Measurements from ENCODE around the gene POLE3. TPM values are rescaled to one million over a fixed set of nuclear protein-coding genes. Genes with fewer than 3 reads are reported as not detected.
"Not testable (repeated sequence)": the region's sequence is repeated elsewhere in the genome, so short reads cannot be mapped to it uniquely, and the experiment has no call there.

Gene POLE3
- total RNA-seq, 1 donor from 2014 or later, result 71.0 TPM

DNA sequence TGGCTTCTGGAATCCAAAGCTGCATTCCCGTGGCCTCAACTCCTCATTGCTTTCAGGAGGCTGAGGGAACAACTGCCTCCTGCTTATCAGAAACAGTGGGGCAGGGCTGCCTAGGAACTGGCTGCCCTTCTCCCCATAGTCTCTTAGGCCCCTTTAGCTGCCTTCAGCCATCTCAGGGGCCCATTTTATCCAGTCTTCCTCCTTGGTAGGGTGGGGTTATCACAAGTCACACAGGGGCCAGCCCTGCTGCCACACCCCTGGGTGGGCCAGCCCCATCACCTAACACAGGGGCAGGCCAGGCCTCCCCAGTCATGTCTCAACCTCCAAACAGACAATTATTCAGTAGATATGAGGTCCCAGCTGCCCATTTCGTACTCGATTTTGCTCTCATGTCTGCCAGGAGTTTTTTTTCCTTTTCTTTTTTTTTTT lies 13.3 kb downstream of the POLE3 start:
- intact Hi-C loops (cut with micrococcal nuclease), result no loop called here
- H3K4me3 Mint-ChIP-seq (ENCODE audit: low read depth), result no peak overlapping the region
- H3K36me3 Mint-ChIP-seq (ENCODE audit: low read depth), result peaks cover 5% of the 10 kb centered on the region
- H3K4me1 Mint-ChIP-seq (ENCODE audit: low read depth), result peaks cover 20% of the 10 kb centered on the region
- DNase-seq (ENCODE audit: low spot score), result no peak
- H3K9me3 Mint-ChIP-seq, result no peaks in the 10 kb centered on the region
- no peak overlapping the region for H3K27ac Mint-ChIP-seq
- H3K27me3 Mint-ChIP-seq (ENCODE audit: low read depth), result no peaks in the 10 kb centered on the region

DNA sequence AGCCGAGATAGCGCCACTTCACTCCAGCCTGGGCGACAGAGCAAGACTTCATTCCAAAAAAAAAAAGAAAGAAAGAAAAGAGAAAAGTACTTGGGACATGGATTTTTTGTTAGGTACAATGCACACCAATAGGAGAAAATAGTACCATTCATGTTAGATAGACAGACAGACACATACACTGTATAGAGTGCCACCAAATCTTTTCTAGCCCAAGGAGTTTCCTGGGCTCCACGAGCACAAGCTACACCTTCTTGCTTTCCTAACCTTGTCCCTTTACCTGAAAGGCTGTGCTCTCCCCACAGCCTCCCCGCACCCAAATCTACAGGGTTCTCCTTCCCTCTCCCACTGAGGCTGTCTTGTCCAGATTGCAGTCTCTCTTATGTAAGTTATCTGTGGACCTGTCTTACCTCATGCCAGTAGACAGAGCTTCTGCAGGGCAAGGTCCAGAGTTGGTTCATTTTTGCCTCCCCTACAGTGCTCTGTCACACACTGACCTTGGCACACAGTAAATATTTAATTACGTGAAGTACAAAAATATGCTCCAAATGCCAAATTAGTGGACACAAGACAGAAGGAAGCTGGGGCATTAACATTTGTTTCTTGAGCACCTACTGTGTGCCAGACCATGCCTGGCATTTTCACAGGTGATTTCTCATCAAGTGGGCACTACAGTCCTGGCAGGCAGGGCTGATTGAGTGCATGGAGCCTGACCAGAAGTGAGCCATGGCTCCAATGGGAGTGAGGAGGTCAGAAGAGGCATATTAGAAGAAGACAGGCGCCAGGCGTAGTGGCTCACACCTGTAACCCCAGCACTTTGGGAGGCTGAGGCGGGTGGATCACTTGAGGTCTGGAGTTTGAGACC lies 15.2 kb downstream of the POLE3 start:
- peaks cover 17% of the 10 kb centered on the region for H3K36me3 Mint-ChIP-seq (ENCODE audit: low read depth)
- H3K9me3 Mint-ChIP-seq, result no peaks in the 10 kb centered on the region
- intact Hi-C loops (cut with micrococcal nuclease), result no loop called here
- peaks cover 14% of the 10 kb centered on the region for H3K4me1 Mint-ChIP-seq (ENCODE audit: low read depth)
- no peaks in the 10 kb centered on the region for H3K27me3 Mint-ChIP-seq (ENCODE audit: low read depth)
- no peak overlapping the region for H3K4me3 Mint-ChIP-seq (ENCODE audit: low read depth)
- no peak overlapping the region for H3K27ac Mint-ChIP-seq
- no peak for DNase-seq (ENCODE audit: low spot score)

GRCh38 chr9:113393281-113393680 lies 17.2 kb downstream of the POLE3 start:
- Mint-ChIP-seq H3K9me3 (no peaks in the 10 kb centered on the region), H3K4me1 (ENCODE audit: low read depth) (peaks cover 1% of the 10 kb centered on the region), H3K4me3 (ENCODE audit: low read depth) (no peak overlapping the region), H3K27me3 (ENCODE audit: low read depth) (no peaks in the 10 kb centered on the region), H3K27ac (no peak overlapping the region), H3K36me3 (ENCODE audit: low read depth) (peaks cover 22% of the 10 kb centered on the region)
- intact Hi-C loops (cut with micrococcal nuclease), result no loop called here
- DNase-seq (ENCODE audit: low spot score), result no peak

DNA sequence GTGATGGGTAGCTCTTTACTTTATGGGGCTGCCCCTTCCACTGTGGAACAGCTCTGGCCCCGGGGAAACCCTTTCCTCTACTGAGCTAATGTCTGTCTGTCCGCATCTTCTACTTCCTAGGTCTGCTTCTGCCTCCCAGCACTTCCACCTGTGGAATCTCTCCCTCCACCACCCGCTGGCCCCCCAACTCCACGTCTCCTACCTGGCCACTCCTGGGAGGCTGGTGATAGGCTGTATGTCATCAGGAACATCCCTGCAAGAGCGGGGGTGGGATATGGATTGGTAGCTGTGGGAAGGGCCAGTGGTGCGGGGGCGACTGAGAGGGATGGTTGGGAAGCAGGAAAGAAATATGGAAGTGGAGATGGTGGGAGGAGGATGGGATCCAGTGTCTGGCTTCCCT lies 18.6 kb downstream of the POLE3 start:
- no peak overlapping the region for H3K4me3 Mint-ChIP-seq (ENCODE audit: low read depth)
- H3K9me3 Mint-ChIP-seq, result no peaks in the 10 kb centered on the region
- no peak overlapping the region for H3K27ac Mint-ChIP-seq
- no peak for DNase-seq (ENCODE audit: low spot score)
- H3K36me3 Mint-ChIP-seq (ENCODE audit: low read depth), result peaks cover 33% of the 10 kb centered on the region
- intact Hi-C loops (cut with micrococcal nuclease), result no loop called here
- no peaks in the 10 kb centered on the region for H3K27me3 Mint-ChIP-seq (ENCODE audit: low read depth)
- no peaks in the 10 kb centered on the region for H3K4me1 Mint-ChIP-seq (ENCODE audit: low read depth)

- no peaks in the 10 kb centered on the region for H3K27me3 Mint-ChIP-seq (ENCODE audit: low read depth)
- no peak for DNase-seq (ENCODE audit: low spot score)
- no peaks in the 10 kb centered on the region for H3K4me1 Mint-ChIP-seq (ENCODE audit: low read depth)
- no peak overlapping the region for H3K4me3 Mint-ChIP-seq (ENCODE audit: low read depth)
- no peak overlapping the region for H3K27ac Mint-ChIP-seq
- intact Hi-C loops (cut with micrococcal nuclease), result no loop called here
- no peaks in the 10 kb centered on the region for H3K9me3 Mint-ChIP-seq
- H3K36me3 Mint-ChIP-seq (ENCODE audit: low read depth), result peaks cover 41% of the 10 kb centered on the region
Observed at GRCh38 chr9:113390192-113390960, 20.1 kb downstream of the POLE3 start.

DNA sequence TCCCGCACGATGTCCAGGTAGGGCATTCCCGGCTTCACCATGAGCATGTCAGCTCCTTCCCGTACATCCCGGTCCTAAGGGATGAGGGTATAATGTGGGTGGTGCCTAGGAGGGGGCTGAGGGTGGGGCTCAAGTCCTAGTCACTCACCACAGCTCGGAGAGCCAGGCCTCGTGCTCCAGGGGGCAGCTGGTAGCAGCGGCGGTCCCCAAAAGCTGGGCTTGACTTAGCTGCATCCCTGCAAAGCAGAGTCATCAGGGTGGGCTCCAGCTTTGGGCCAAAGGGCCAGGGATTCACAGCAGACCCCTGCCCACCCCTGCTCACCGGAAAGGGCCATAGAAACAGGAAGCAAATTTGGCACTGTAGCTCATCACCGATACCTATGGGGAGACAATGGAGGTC lies 21.0 kb downstream of the POLE3 start:
- no peak for DNase-seq (ENCODE audit: low spot score)
- Mint-ChIP-seq H3K36me3 (ENCODE audit: low read depth) (peaks cover 37% of the 10 kb centered on the region), H3K4me3 (ENCODE audit: low read depth) (no peak overlapping the region), H3K27ac (no peak overlapping the region), H3K9me3 (no peaks in the 10 kb centered on the region), H3K27me3 (ENCODE audit: low read depth) (no peaks in the 10 kb centered on the region), H3K4me1 (ENCODE audit: low read depth) (no peaks in the 10 kb centered on the region)
- intact Hi-C loops (cut with micrococcal nuclease), result no loop called here

- Mint-ChIP-seq H3K27ac (no peak overlapping the region), H3K4me1 (ENCODE audit: low read depth) (no peaks in the 10 kb centered on the region), H3K4me3 (ENCODE audit: low read depth) (no peak overlapping the region), H3K27me3 (ENCODE audit: low read depth) (no peaks in the 10 kb centered on the region), H3K9me3 (no peaks in the 10 kb centered on the region), H3K36me3 (ENCODE audit: low read depth) (peaks cover 37% of the 10 kb centered on the region)
- intact Hi-C loops (cut with micrococcal nuclease), result no loop called here
- no peak for DNase-seq (ENCODE audit: low spot score)
Observed at GRCh38 chr9:113388833-113389232, 21.6 kb downstream of the POLE3 start.

DNA sequence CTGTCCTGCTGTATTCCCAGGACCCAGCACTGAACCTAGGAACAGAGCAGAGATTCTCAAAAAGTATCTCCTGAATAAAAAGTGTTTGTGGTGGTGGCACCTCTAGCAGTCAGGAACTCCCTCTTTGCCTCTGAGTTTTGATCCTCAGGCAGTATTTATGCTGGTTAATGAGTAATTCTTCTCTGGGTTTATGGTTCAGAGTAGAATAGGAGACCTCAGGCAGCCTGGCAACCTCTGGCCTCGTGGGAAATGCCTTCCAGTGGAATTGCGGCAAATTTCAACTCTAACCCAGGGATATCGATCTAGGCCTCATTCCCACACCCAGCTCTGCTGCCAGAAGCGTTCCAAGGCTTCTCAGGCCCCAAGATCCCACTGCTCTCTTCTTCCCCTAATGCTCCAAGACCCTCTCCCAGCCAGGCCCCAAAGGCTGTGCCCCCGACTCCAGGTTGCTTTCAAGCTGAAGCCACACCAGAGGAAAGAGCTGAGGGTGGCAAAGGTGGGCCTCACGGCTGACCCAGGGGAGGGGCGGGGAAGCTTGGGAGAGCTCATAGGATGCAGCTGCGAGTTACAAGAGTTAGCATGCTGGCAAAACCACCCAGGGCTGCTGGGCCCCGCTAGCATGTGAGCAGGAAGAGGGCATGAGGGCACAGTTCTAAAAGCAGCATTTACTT lies 22.8 kb downstream of the POLE3 start:
- no peak overlapping the region for H3K4me3 Mint-ChIP-seq (ENCODE audit: low read depth)
- no peaks in the 10 kb centered on the region for H3K4me1 Mint-ChIP-seq (ENCODE audit: low read depth)
- peaks cover 37% of the 10 kb centered on the region for H3K36me3 Mint-ChIP-seq (ENCODE audit: low read depth)
- intact Hi-C loops (cut with micrococcal nuclease), result no loop called here
- DNase-seq (ENCODE audit: low spot score), result no peak
- no peaks in the 10 kb centered on the region for H3K27me3 Mint-ChIP-seq (ENCODE audit: low read depth)
- H3K9me3 Mint-ChIP-seq, result no peaks in the 10 kb centered on the region
- H3K27ac Mint-ChIP-seq, result no peak overlapping the region

GRCh38 chr9:113386571-113387393 lies 23.7 kb downstream of the POLE3 start:
- Mint-ChIP-seq H3K36me3 (ENCODE audit: low read depth) (peaks cover 33% of the 10 kb centered on the region), H3K27ac (no peak overlapping the region), H3K9me3 (no peaks in the 10 kb centered on the region), H3K27me3 (ENCODE audit: low read depth) (no peaks in the 10 kb centered on the region), H3K4me1 (ENCODE audit: low read depth) (no peaks in the 10 kb centered on the region), H3K4me3 (ENCODE audit: low read depth) (no peak overlapping the region)
- intact Hi-C loops (cut with micrococcal nuclease), result no loop called here
- DNase-seq (ENCODE audit: low spot score), result no peak

DNA sequence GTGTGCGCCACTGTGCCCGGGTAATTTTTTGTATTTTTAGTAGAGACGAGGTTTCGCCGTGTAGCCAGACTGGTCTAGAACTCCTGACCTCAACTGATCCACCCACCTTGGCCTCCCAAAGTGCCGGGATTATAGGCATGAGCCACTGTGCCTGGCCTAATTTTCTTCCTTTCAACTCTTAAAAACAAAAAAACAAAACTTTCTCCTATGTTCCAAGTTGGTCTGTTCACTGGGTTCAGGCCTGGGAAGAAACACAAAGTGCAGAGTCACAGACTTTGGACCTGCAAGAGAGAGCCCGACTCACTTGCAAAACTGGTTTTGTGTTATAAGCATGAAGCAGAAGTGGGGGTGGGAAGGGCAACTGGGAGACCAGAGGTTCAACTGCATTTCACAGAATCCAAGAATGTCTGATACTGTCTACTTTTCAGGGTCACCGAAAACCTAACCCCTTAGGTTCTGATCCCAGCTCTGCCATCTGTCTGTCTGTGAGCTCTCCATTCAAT lies 28.5 kb downstream of the POLE3 start:
- Mint-ChIP-seq H3K4me3 (ENCODE audit: low read depth) (no peak overlapping the region), H3K4me1 (ENCODE audit: low read depth) (no peaks in the 10 kb centered on the region), H3K27ac (no peak overlapping the region), H3K9me3 (no peaks in the 10 kb centered on the region), H3K27me3 (ENCODE audit: low read depth) (no peaks in the 10 kb centered on the region), H3K36me3 (ENCODE audit: low read depth) (peaks cover 10% of the 10 kb centered on the region)
- DNase-seq (ENCODE audit: low spot score), result no peak
- intact Hi-C loops (cut with micrococcal nuclease), result no loop called here

DNA sequence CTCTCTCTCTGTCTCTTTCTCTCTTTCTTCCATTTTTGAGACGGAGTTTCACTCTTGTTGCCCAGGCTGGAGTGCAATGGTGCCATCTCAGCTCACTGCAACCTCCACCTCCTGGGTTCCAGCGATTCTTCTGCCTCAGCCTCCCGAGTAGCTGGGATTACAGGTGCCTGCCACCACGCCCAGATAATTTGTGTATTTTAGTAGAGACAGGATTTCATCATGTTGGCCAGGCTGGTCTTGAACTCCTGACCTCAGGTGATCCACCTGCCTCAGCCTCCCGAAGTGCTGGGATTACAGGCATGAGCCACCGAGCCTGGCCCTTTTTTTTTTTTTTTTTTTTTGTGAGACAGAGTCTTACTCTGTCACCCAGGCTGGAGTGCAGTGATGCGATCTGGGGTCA lies 29.0 kb downstream of the POLE3 start:
- H3K27ac Mint-ChIP-seq; DNase-seq (ENCODE audit: low spot score); H3K9me3 Mint-ChIP-seq; H3K4me1 Mint-ChIP-seq (ENCODE audit: low read depth); H3K36me3 Mint-ChIP-seq (ENCODE audit: low read depth); H3K27me3 Mint-ChIP-seq (ENCODE audit: low read depth); H3K4me3 Mint-ChIP-seq (ENCODE audit: low read depth); intact Hi-C loops (cut with micrococcal nuclease): not testable (repeated sequence)

DNA sequence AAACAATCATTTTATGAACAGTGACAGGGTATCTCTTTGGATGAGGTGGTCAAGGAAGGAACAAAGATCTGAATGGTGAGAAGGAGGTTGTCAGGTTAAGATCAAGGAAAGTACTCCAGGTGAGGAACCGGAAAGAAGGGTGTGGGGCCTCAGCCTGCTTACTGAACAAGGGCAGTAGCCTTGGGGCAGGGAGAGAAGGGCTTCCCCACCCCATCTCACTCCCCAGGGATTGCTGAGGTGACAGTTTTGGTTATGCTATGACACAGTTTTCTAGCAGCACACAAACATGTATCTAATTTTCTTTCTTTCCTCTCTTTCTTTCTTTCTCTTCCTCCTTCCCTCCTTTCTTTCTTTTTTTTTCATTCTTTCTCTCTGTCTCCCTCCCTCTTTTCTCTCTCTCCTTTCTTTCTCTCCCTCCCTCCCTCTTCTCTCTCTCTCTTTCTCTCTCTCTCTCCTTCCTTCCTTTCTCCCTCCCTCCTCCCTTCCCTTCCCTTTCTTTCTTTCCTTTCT lies 29.6 kb downstream of the POLE3 start:
- H3K27ac Mint-ChIP-seq, result no peak overlapping the region
- H3K4me1 Mint-ChIP-seq (ENCODE audit: low read depth), result no peaks in the 10 kb centered on the region
- no peak for DNase-seq (ENCODE audit: low spot score)
- no peaks in the 10 kb centered on the region for H3K27me3 Mint-ChIP-seq (ENCODE audit: low read depth)
- no peak overlapping the region for H3K4me3 Mint-ChIP-seq (ENCODE audit: low read depth)
- intact Hi-C loops (cut with micrococcal nuclease), result no loop called here
- H3K9me3 Mint-ChIP-seq, result no peaks in the 10 kb centered on the region
- peaks cover 3% of the 10 kb centered on the region for H3K36me3 Mint-ChIP-seq (ENCODE audit: low read depth)

Data from activated T-helper 2 cell treated with anti-CD3 and anti-CD28 coated beads, Interferon-gamma antibody, Interleukin-2, Interleukin-4, amounts not matched to agents 10 μg/mL and 5 μg/mL and 100 μg/mL, durations not matched to agents 14 hours and 24 hours and 36 hours (primary cell).